Natural killer cell (primary cell): ENCODE measurements around the gene DDA1. TPM values are rescaled to one million over a fixed set of nuclear protein-coding genes. Genes with fewer than 3 reads are reported as not detected.

Source experiments
- ATAC-seq, 3 donors: fragments of 150-1000 bp in 2 of 3; fragments of 200-7000 bp in 1 of 3; cut with Tn5 transposase; 1 replicate in 1 of 3; 2 replicates in 2 of 3; pipeline ENCODE4 v1.10.0; 2021; ENCODE audit warnings: mild to moderate bottlenecking in 2 of 3, moderate library complexity in 2 of 3
- DNase-seq, 2 donors: peaks; one replicate each; pipeline versions ENCODE4 v3.0.0 to v3.0.0-alpha.2; 2013 to 2021; ENCODE audit warnings: mixed read lengths in 1 of 2
- H3K27ac ChIP-seq: one replicate; pipeline ENCODE4 v1.5.1; 2013; ENCODE audit warnings: mild to moderate bottlenecking, low read length
- H3K27me3 ChIP-seq: one replicate; pipeline ENCODE4 v1.6.1; 2013; ENCODE audit warnings: low read length; ENCODE audit not compliant: control insufficient read depth, insufficient read depth
- H3K36me3 ChIP-seq: one replicate; pipeline ENCODE4 v1.6.1; 2013; ENCODE audit warnings: low read length; ENCODE audit not compliant: control insufficient read depth, insufficient read depth
- H3K4me1 ChIP-seq: one replicate; pipeline ENCODE4 v1.6.1; 2013; ENCODE audit warnings: low read length; ENCODE audit not compliant: control insufficient read depth, insufficient read depth
- H3K4me3 ChIP-seq: one replicate; pipeline ENCODE4 v1.5.1; 2013; ENCODE audit warnings: low read length
- H3K9me3 ChIP-seq: one replicate; pipeline ENCODE4 v1.6.1; 2013; ENCODE audit warnings: low read length; ENCODE audit not compliant: control insufficient read depth, insufficient read depth
- H3K27ac Mint-ChIP-seq, 2 donors: one replicate each; pipeline ENCODE4 v1.8.0; 2022; ENCODE audit warnings: mild to moderate bottlenecking in 2 of 2, mixed read lengths in 2 of 2, moderate library complexity in 1 of 2
- H3K27me3 Mint-ChIP-seq, 2 donors: one replicate each; pipeline ENCODE4 v1.8.0; 2022; ENCODE audit warnings: low read depth in 2 of 2, mixed read lengths in 2 of 2
- H3K36me3 Mint-ChIP-seq: one replicate; pipeline ENCODE4 v1.8.0; 2022; ENCODE audit warnings: mixed read lengths
- H3K4me1 Mint-ChIP-seq, 2 donors: one replicate each; pipeline ENCODE4 v1.8.0; 2022; ENCODE audit warnings: mixed read lengths in 2 of 2
- H3K4me3 Mint-ChIP-seq: one replicate; pipeline ENCODE4 v1.8.0; 2022; ENCODE audit warnings: mild to moderate bottlenecking, moderate library complexity, mixed read lengths
- H3K9me3 Mint-ChIP-seq, 2 donors: one replicate each; pipeline ENCODE4 v1.8.0; 2022; ENCODE audit warnings: mixed read lengths in 2 of 2
- CTCF ChIP-seq: fragments of 200-600 bp; IDR thresholded peaks from one replicate; pipeline ENCODE4 v1.8.0; 2022; ENCODE audit warnings: antibody characterized with exemption
- WGBS: methylation state at CpG from one replicate; pipeline ENCODE4 v1.1.7; 2013; ENCODE audit warnings: missing lambda C conversion rate; ENCODE audit not compliant: insufficient coverage; 5-methylcytosine and 5-hydroxymethylcytosine counted together
- intact Hi-C: fragments of 100-400 bp; cut with micrococcal nuclease; formaldehyde crosslinking; loops from one replicate; pipeline ENCODE4 v1.14.2; 2022
- total RNA-seq, 4 donors: library from RNA; stranded (reverse); fragments of 120-200 nt in 1 of 4; gene quantifications; one replicate each; pipeline versions ENCODE4 v1.2.3 to v1.2.4, GENCODE V29; 2013 to 2022

Gene DDA1
- total RNA-seq, 3 donors from 2014 or later (not counting 1 experiment from before 2014, with no cell fraction given) = 32.2 to 42.5 (median 37.7) TPM

- intact Hi-C loops = no loop called here
- Mint-ChIP-seq H3K4me3 (no peak overlapping the region), H3K9me3 (no peaks in the 10 kb centered on the region), H3K4me1 (peaks cover 0 to 14% of the 10 kb centered on the region in 2 donors), H3K27me3 (peaks cover 0 to 22% of the 10 kb centered on the region in 2 donors), H3K27ac (no peak overlapping the region), H3K36me3 (no peaks in the 10 kb centered on the region)
- no peak for TF ChIP-seq CTCF
- no peaks in the 10 kb centered on the region for H3K9me3 ChIP-seq
- ATAC-seq (no peak), DNase-seq (no peak)
- WGBS = 91% methylated on average over 18 of the region's 18 CpGs
- H3K27ac ChIP-seq = no peak overlapping the region
- H3K4me1 ChIP-seq = peaks cover 21% of the 10 kb centered on the region
- H3K36me3 ChIP-seq = no peaks in the 10 kb centered on the region
- no peak overlapping the region for H3K4me3 ChIP-seq
- H3K27me3 ChIP-seq = peaks cover 12% of the 10 kb centered on the region
These were observed 23.8 kb upstream of the DDA1 start for GRCh38 chr19:17285415-17286135.

- no peaks in the 10 kb centered on the region for H3K36me3 ChIP-seq
- H3K27me3 Mint-ChIP-seq = peaks cover 0 to 22% of the 10 kb centered on the region in 2 donors
- WGBS = 98% methylated on average over 11 of the region's 11 CpGs
- H3K9me3 ChIP-seq = no peaks in the 10 kb centered on the region
- H3K27me3 ChIP-seq = peaks cover 11% of the 10 kb centered on the region
- DNase-seq (no peak), ATAC-seq (no peak)
- H3K4me3 Mint-ChIP-seq = no peak overlapping the region
- no peak overlapping the region for H3K4me3 ChIP-seq
- no peak overlapping the region for H3K27ac Mint-ChIP-seq
- intact Hi-C loops = no loop called here
- H3K4me1 ChIP-seq = peaks cover 20% of the 10 kb centered on the region
- H3K36me3 Mint-ChIP-seq = no peaks in the 10 kb centered on the region
- H3K9me3 Mint-ChIP-seq = no peaks in the 10 kb centered on the region
- no peak overlapping the region for H3K27ac ChIP-seq
- TF ChIP-seq CTCF = no peak
- H3K4me1 Mint-ChIP-seq = peaks cover 0 to 14% of the 10 kb centered on the region in 2 donors
These were observed 23.1 kb upstream of the DDA1 start for GRCh38 chr19:17286263-17286662.

- 95% methylated on average over 9 of the region's 9 CpGs for WGBS
- H3K4me3 ChIP-seq = no peak overlapping the region
- H3K4me3 Mint-ChIP-seq = no peak overlapping the region
These were observed 22.6 kb upstream of the DDA1 start for GRCh38 chr19:17286752-17287151.

More at GRCh38 chr19:17286752-17287151, 22.6 kb upstream of the DDA1 start:
- no peak for ATAC-seq
- no peak overlapping the region for H3K27ac ChIP-seq
- H3K4me1 ChIP-seq = peaks cover 16% of the 10 kb centered on the region
- Mint-ChIP-seq H3K36me3 (no peaks in the 10 kb centered on the region), H3K27ac (no peak overlapping the region), H3K9me3 (no peaks in the 10 kb centered on the region), H3K27me3 (peaks cover 0 to 19% of the 10 kb centered on the region in 2 donors), H3K4me1 (peaks cover 0 to 11% of the 10 kb centered on the region in 2 donors)
- TF ChIP-seq CTCF = no peak
- intact Hi-C loops = no loop called here
- no peaks in the 10 kb centered on the region for H3K9me3 ChIP-seq
- no peak for DNase-seq
- no peaks in the 10 kb centered on the region for H3K36me3 ChIP-seq
- peaks cover 7% of the 10 kb centered on the region for H3K27me3 ChIP-seq
